IMR-90 (cell line): ENCODE measurements around the gene CTNNA2. TPM values are rescaled to one million over a fixed set of nuclear protein-coding genes. Genes with fewer than 3 reads are reported as not detected.

ENCODE experiments used
- ATAC-seq: fragments of 200-7000 bp; cut with Tn5 transposase; 2 replicates; pipeline ENCODE4 v1.9.1; 2020; ENCODE audit warnings: low read depth, mild to moderate bottlenecking, moderate library complexity
- BruUV-seq: library from RNA; stranded (reverse); fragments of 400-500 nt; replicated peaks from 2 replicates; lab custom pipeline; 2021; lab: Mats Ljungman, UMichigan
- CTCF ChIA-PET: fragments of 300-600 bp; formaldehyde crosslinking; extraction: SDS; loops from one replicate; lab custom pipeline; 2021; ENCODE audit warnings: antibody characterized with exemption; lab: Yijun Ruan, JAX
- POLR2A ChIA-PET: fragments of 300-600 bp; sonication (Branson Sonifier 250); formaldehyde crosslinking; loops from one replicate; lab custom pipeline; 2022; ENCODE audit warnings: antibody characterized with exemption; ENCODE audit not compliant: unreplicated experiment; lab: Charles Lee
- DNase-seq: peaks from one replicate; pipeline ENCODE4 v3.0.0; 2013
- H2AFZ ChIP-seq: replicated peaks from 2 replicates; pipeline ENCODE3; 2013; ENCODE audit warnings: low read length, mild to moderate bottlenecking; ENCODE audit not compliant: poor library complexity
- H2AK5ac ChIP-seq: 2 replicates; pipeline ENCODE4 v1.6.1; 2013; ENCODE audit warnings: low read depth, low read length, inconsistent platforms
- H2AK9ac ChIP-seq: replicated peaks from 2 replicates; pipeline ENCODE3; 2013; ENCODE audit warnings: mild to moderate bottlenecking, low read depth, low read length, moderate library complexity; ENCODE audit not compliant: poor library complexity
- H2BK120ac ChIP-seq: 2 replicates; pipeline ENCODE4 v1.6.1; 2013; ENCODE audit warnings: low read depth, low read length, inconsistent platforms
- H2BK15ac ChIP-seq: 3 replicates; pipeline ENCODE4 v1.6.1; 2013; ENCODE audit warnings: low read depth, low read length, inconsistent platforms
- H2BK20ac ChIP-seq: 2 replicates; pipeline ENCODE4 v1.6.1; 2013; ENCODE audit warnings: low read depth, mild to moderate bottlenecking, inconsistent platforms, low read length, moderate library complexity
- H2BK5ac ChIP-seq: 2 replicates; pipeline ENCODE4 v1.6.1; 2013; ENCODE audit warnings: mild to moderate bottlenecking, low read depth, low read length, inconsistent platforms; ENCODE audit not compliant: poor library complexity, severe bottlenecking
- H3K14ac ChIP-seq: replicated peaks from 2 replicates; pipeline ENCODE4 v1.6.1; 2013; ENCODE audit warnings: low read depth, low read length, inconsistent platforms
- H3K18ac ChIP-seq: 2 replicates; pipeline ENCODE4 v1.6.1; 2013; ENCODE audit warnings: low read depth, low read length, control low read depth
- H3K23ac ChIP-seq: 2 replicates; pipeline ENCODE4 v1.6.1; 2013; ENCODE audit warnings: low read depth, low read length, inconsistent platforms
- H3K27ac ChIP-seq: 2 replicates; pipeline ENCODE4 v1.5.1; 2013; ENCODE audit warnings: mild to moderate bottlenecking, control low read depth, low read length; ENCODE audit not compliant: insufficient read depth
- H3K27me3 ChIP-seq: 2 replicates; pipeline ENCODE4 v1.6.1; 2013; ENCODE audit warnings: low read length; ENCODE audit not compliant: control insufficient read depth, insufficient read depth
- H3K36me3 ChIP-seq: 2 replicates; pipeline ENCODE4 v1.6.1; 2013; ENCODE audit warnings: low read length, mixed read lengths; ENCODE audit not compliant: control insufficient read depth, insufficient read depth
- H3K4ac ChIP-seq: 2 replicates; pipeline ENCODE4 v1.6.1; 2013; ENCODE audit warnings: low read depth, low read length, inconsistent platforms
- H3K4me1 ChIP-seq: 2 replicates; pipeline ENCODE4 v1.6.1; 2013; ENCODE audit warnings: low read length, mixed read lengths; ENCODE audit not compliant: control insufficient read depth, insufficient read depth
- H3K4me2 ChIP-seq: 2 replicates; pipeline ENCODE4 v1.6.1; 2013; ENCODE audit warnings: low read depth, mild to moderate bottlenecking, control low read depth, low read length, moderate library complexity
- H3K4me3 ChIP-seq: 2 replicates; pipeline ENCODE4 v1.5.1; 2013; ENCODE audit warnings: low read depth, mild to moderate bottlenecking, control low read depth, low read length, moderate library complexity; ENCODE audit not compliant: insufficient read depth
- H3K56ac ChIP-seq: 2 replicates; pipeline ENCODE4 v1.6.1; 2013; ENCODE audit warnings: low read length, inconsistent platforms; ENCODE audit not compliant: insufficient read depth; ENCODE audit errors: extremely low read depth
- H3K79me1 ChIP-seq, 2 experiments: 2 replicates each; pipeline ENCODE4 v1.6.1; 2013; ENCODE audit warnings: low read length in 2 of 2, inconsistent platforms in 1 of 2, low read depth in 1 of 2
- H3K9ac ChIP-seq: 2 replicates; pipeline ENCODE4 v1.6.1; 2013; ENCODE audit warnings: low read depth, low read length, control low read depth
- H3K9me1 ChIP-seq: 2 replicates; pipeline ENCODE4 v1.6.1; 2013; ENCODE audit warnings: low read length, inconsistent platforms; ENCODE audit not compliant: insufficient read depth
- H3K9me3 ChIP-seq: 2 replicates; pipeline ENCODE4 v1.6.1; 2013; ENCODE audit warnings: low read length; ENCODE audit not compliant: control insufficient read depth, insufficient read depth
- H4K20me1 ChIP-seq: 2 replicates; pipeline ENCODE4 v1.6.1; 2013; ENCODE audit warnings: low read length, inconsistent platforms; ENCODE audit not compliant: insufficient read depth
- H4K5ac ChIP-seq: 2 replicates; pipeline ENCODE4 v1.6.1; 2013; ENCODE audit warnings: mild to moderate bottlenecking, low read depth, low read length, control low read depth
- H4K8ac ChIP-seq, 2 experiments: 2 replicates each; pipeline ENCODE4 v1.6.1; 2013; ENCODE audit warnings: low read depth in 2 of 2, low read length in 2 of 2, control low read depth in 1 of 2, inconsistent platforms in 1 of 2
- H4K91ac ChIP-seq: 2 replicates; pipeline ENCODE4 v1.6.1; 2013; ENCODE audit warnings: low read depth, low read length, inconsistent platforms; ENCODE audit not compliant: insufficient read depth
- BHLHE40 ChIP-seq: fragments of 150-350 bp; IDR thresholded peaks from 2 replicates; pipeline ENCODE4 v1.6.1; 2016; ENCODE audit warnings: mild to moderate bottlenecking, low read depth, low read length
- CEBPB ChIP-seq: IDR thresholded peaks from 2 replicates; pipeline ENCODE4 v1.6.1; 2012; ENCODE audit warnings: low read depth, low read length, improper control_type of control experiment
- CHD1 ChIP-seq: IDR thresholded peaks from 2 replicates; pipeline ENCODE4 v1.6.1; 2012; ENCODE audit warnings: low read depth, low read length, improper control_type of control experiment
- CTCF ChIP-seq: conservative IDR thresholded peaks from 2 replicates; pipeline ENCODE4 v1.5.1; 2012; ENCODE audit warnings: mild to moderate bottlenecking, low read depth, low read length, improper control_type of control experiment
- FOS ChIP-seq: fragments of 150-350 bp; IDR thresholded peaks from 2 replicates; pipeline ENCODE4 v1.6.1; 2016; ENCODE audit warnings: low read depth, low read length
- MAFK ChIP-seq: IDR thresholded peaks from 2 replicates; pipeline ENCODE4 v1.6.1; 2012; ENCODE audit warnings: low read depth, low read length, improper control_type of control experiment
- MAZ ChIP-seq: IDR thresholded peaks from 2 replicates; pipeline ENCODE4 v1.6.1; 2012; ENCODE audit warnings: low read depth, mild to moderate bottlenecking, low read length, improper control_type of control experiment, moderate library complexity, borderline replicate concordance
- MXI1 ChIP-seq: IDR thresholded peaks from 2 replicates; pipeline ENCODE4 v1.6.1; 2012; ENCODE audit warnings: low read depth, mild to moderate bottlenecking, low read length, moderate library complexity, borderline replicate concordance
- NFE2L2 ChIP-seq: fragments of 150-350 bp; IDR thresholded peaks from 2 replicates; pipeline ENCODE4 v1.6.1; 2016; ENCODE audit warnings: low read depth, mild to moderate bottlenecking, low read length
- POLR2A ChIP-seq: IDR thresholded peaks from 2 replicates; pipeline ENCODE4 v1.6.1; 2012; ENCODE audit warnings: mild to moderate bottlenecking, low read depth, low read length
- RAD21 ChIP-seq: IDR thresholded peaks from 2 replicates; pipeline ENCODE4 v1.6.1; 2012; ENCODE audit warnings: low read length, improper control_type of control experiment
- RCOR1 ChIP-seq: IDR thresholded peaks from 2 replicates; pipeline ENCODE4 v1.6.1; 2012; ENCODE audit warnings: mild to moderate bottlenecking, low read length, improper control_type of control experiment; ENCODE audit not compliant: insufficient replicate concordance
- RFX5 ChIP-seq: IDR thresholded peaks from 2 replicates; pipeline ENCODE4 v1.8.0; 2012; ENCODE audit warnings: low read depth, mild to moderate bottlenecking, low read length, moderate library complexity
- SMC3 ChIP-seq: fragments of 150-350 bp; IDR thresholded peaks from 2 replicates; pipeline ENCODE4 v1.6.1; 2016; ENCODE audit warnings: low read depth, mild to moderate bottlenecking, antibody characterized with exemption, low read length, moderate library complexity
- USF2 ChIP-seq: fragments of 150-350 bp; IDR thresholded peaks from 2 replicates; pipeline ENCODE4 v1.6.1; 2017; ENCODE audit warnings: mild to moderate bottlenecking, antibody characterized with exemption, low read length, low read depth
- whole genome bisulfite sequencing, 2 experiments: methylation state at CpG; one replicate each; pipeline versions ENCODE4 v1.1.5 to v1.1.7; 2013; ENCODE audit warnings: missing lambda C conversion rate in 2 of 2; ENCODE audit not compliant: insufficient read length in 1 of 2; ENCODE audit errors: extremely low coverage in 2 of 2; 5-methylcytosine and 5-hydroxymethylcytosine counted together
- dilution Hi-C: fragments of 300-500 bp; cut with HindIII; formaldehyde crosslinking; loops from one replicate; pipeline ENCODE4 v1.14.3; 2018; ENCODE audit warnings: low sequenced_read_pairs; ENCODE audit not compliant: unreplicated experiment
- in situ Hi-C: fragments of 300-500 bp; cut with MboI; formaldehyde crosslinking; loops from 3 replicates; pipeline ENCODE4 v1.14.3; 2019; ENCODE audit warnings: low sequenced_read_pairs, inconsistent platforms, mixed read lengths
- intact Hi-C: fragments of 100-400 bp; cut with micrococcal nuclease; formaldehyde crosslinking; loops from 2 replicates; pipeline ENCODE4 v1.10.0; 2022
- polyA plus RNA-seq, 3 experiments: library from polyadenylated mRNA; depleted of rRNA; stranded (reverse); fragments of >200 nt; gene quantifications; 2 replicates each; pipeline ENCODE4 v1.2.3, GENCODE V29; 2012; ENCODE audit warnings: low replicate concordance in 1 of 3
- total RNA-seq: library from RNA; depleted of rRNA; stranded (reverse); fragments of >200 nt; gene quantifications from 2 replicates; pipeline ENCODE4 v1.2.3, GENCODE V29; 2012
- TF ChIP-seq, protein P1 (sequence below): fragments of 150-350 bp; IDR thresholded peaks from 2 replicates; pipeline ENCODE4 v1.6.1; 2016; ENCODE audit warnings: low read depth, mild to moderate bottlenecking, low read length, moderate library complexity, borderline replicate concordance

Gene CTNNA2
- total and polyA plus RNA-seq, 2 of the 4 experiments (the other 2 are of a cell fraction) = not detected

GRCh38 chr2:80519699-80520291 is 1006.9 kb downstream of the CTNNA2 start:
- no peak overlapping the region for H3K56ac ChIP-seq
- no peak overlapping the region for H2BK20ac ChIP-seq
- H4K20me1 ChIP-seq = no peaks in the 10 kb centered on the region
- no peak overlapping the region for H3K14ac ChIP-seq
- no peak overlapping the region for H3K27ac ChIP-seq
- 100% methylated on average over 1 of the region's 1 CpG; no CpG with 5 or more reads in 1 of the 2 experiments for WGBS, 2 experiments
- H2BK5ac ChIP-seq = no peak overlapping the region
- no peaks in the 10 kb centered on the region for H3K4me1 ChIP-seq
- TF ChIP-seq CHD1 (no peak), SMC3 (no peak), CTCF (no peak), MAFK (no peak), FOS (no peak), RCOR1 (no peak), MAZ (no peak), RAD21 (no peak), NFE2L2 (no peak), RFX5 (no peak), USF2 (no peak), BHLHE40 (no peak), CEBPB (no peak), MXI1 (no peak), POLR2A (no peak)
- TF ChIP-seq, protein P1, sequence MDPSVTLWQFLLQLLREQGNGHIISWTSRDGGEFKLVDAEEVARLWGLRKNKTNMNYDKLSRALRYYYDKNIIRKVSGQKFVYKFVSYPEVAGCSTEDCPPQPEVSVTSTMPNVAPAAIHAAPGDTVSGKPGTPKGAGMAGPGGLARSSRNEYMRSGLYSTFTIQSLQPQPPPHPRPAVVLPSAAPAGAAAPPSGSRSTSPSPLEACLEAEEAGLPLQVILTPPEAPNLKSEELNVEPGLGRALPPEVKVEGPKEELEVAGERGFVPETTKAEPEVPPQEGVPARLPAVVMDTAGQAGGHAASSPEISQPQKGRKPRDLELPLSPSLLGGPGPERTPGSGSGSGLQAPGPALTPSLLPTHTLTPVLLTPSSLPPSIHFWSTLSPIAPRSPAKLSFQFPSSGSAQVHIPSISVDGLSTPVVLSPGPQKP = no peak
- H3K4ac ChIP-seq = no peak overlapping the region
- ChIA-PET POLR2A (no interaction called here), CTCF (no interaction called here)
- H3K18ac ChIP-seq = no peak overlapping the region
- no peak overlapping the region for H3K9ac ChIP-seq
- no peaks in the 10 kb centered on the region; the same call in 1 of the 2 replicates for H3K9me1 ChIP-seq
- H3K4me3 ChIP-seq = no peak overlapping the region
- no peak for ATAC-seq
- no peaks in the 10 kb centered on the region for H3K27me3 ChIP-seq
- no peak for DNase-seq
- H4K5ac ChIP-seq = no peak overlapping the region
- no peaks in the 10 kb centered on the region for H3K36me3 ChIP-seq
- dilution Hi-C loops = no loop called here
- in situ Hi-C loops = loop anchor here (25.0 kb wide), 1 partner anchor 457 kb away; no protein-coding TSS in a partner anchor
- BruUV-seq = no TSS peak
- no peak overlapping the region for H2AK5ac ChIP-seq
- H2BK15ac ChIP-seq = no peak overlapping the region
- H3K23ac ChIP-seq = no peak overlapping the region
- H3K4me2 ChIP-seq = no peak overlapping the region
- H4K91ac ChIP-seq = no peak overlapping the region
- H3K9me3 ChIP-seq = no peaks in the 10 kb centered on the region
- no peaks in the 10 kb centered on the region for H3K79me1 ChIP-seq
- intact Hi-C loops = no loop called here
- H2AK9ac ChIP-seq = no peak overlapping the region
- no peak overlapping the region for H4K8ac ChIP-seq
- H2AFZ ChIP-seq = no peak overlapping the region
- H2BK120ac ChIP-seq = no peak overlapping the region
